Erythroblast (primary cell): ENCODE data around the gene HDAC6.

Experiments
- GATA1 ChIP-seq: IDR thresholded peaks from 2 replicates; pipeline ENCODE4 v1.6.1; 2011; ENCODE audit warnings: low read depth, mild to moderate bottlenecking, control low read depth, low read length, moderate library complexity
- POLR2A ChIP-seq: IDR thresholded peaks from 2 replicates; pipeline ENCODE4 v1.6.1; 2011; ENCODE audit warnings: mild to moderate bottlenecking, low read length

DNA sequence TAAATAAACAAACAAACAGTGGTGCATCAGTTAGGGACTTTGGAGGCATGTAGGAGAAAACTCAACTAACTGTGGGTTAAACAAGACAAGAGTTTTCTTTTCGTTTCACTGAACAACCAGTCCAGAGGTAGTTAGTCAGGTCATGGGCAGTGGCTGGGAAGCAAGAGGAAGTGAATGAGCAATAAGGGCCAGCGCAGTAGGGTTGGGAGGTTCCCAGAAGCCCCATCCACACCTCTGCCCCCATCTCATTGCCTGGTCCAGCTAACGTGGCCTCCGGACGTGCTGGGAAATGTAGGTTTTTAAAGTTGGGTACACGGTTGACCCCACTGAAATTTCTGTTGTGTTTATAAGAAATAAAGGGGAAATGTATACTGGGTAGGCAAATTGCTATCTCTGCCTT is 31.6 kb upstream of the HDAC6 start:
- no peak for TF ChIP-seq POLR2A
- TF ChIP-seq GATA1 = no peak
